A673 (cell line): Measurements from ENCODE around the gene GMDS.

ENCODE experiments used
- CTCF ChIP-seq: fragments of 300-800, 200-600 bp; sonication (generic); conservative IDR thresholded peaks from 2 replicates; pipeline ENCODE4 v1.5.1; 2017; ENCODE audit warnings: low read depth, mild to moderate bottlenecking, antibody characterized with exemption, low read length, moderate library complexity, mixed read lengths
- EZH2 ChIP-seq: fragments of 200-600 bp; sonication (generic); IDR thresholded peaks from 2 replicates; pipeline ENCODE4 v1.6.1; 2017; ENCODE audit warnings: borderline replicate concordance, low read depth, mild to moderate bottlenecking, mixed read lengths, antibody characterized with exemption, low read length; ENCODE audit not compliant: poor library complexity, severe bottlenecking

- TF ChIP-seq CTCF, result no peak
- no peak for TF ChIP-seq EZH2
These were observed 103.6 kb downstream of the GMDS start for GRCh38 chr6:2141644-2142290.
